GM06990 (cell line): ENCODE results near the gene HORMAD2.
"Not testable (repeated sequence)": the region's sequence is repeated elsewhere in the genome, so short reads cannot be mapped to it uniquely, and the experiment has no call there.

Experiments used
- DNase-seq: peaks from one replicate; pipeline ENCODE4 v3.0.0-alpha.2; 2011; ENCODE audit not compliant: insufficient read length; ENCODE audit errors: extremely low read depth
- H3K27me3 ChIP-seq: replicated peaks from 2 replicates; pipeline ENCODE4 v1.6.0; 2011; ENCODE audit warnings: low read length; ENCODE audit not compliant: control insufficient read depth, insufficient read depth
- H3K36me3 ChIP-seq: 2 replicates; pipeline ENCODE4 v1.5.1; 2011; ENCODE audit warnings: low read length; ENCODE audit not compliant: control insufficient read depth, insufficient read depth
- H3K4me3 ChIP-seq: replicated peaks from 2 replicates; pipeline ENCODE4 v1.5.1; 2011; ENCODE audit warnings: low read depth, mild to moderate bottlenecking, control low read depth, low read length
- CTCF ChIP-seq: IDR thresholded peaks from 2 replicates; pipeline ENCODE4 v1.5.1; 2011; ENCODE audit warnings: low read length, control low read depth, mild to moderate bottlenecking, inconsistent platforms; ENCODE audit not compliant: insufficient read depth, poor library complexity, severe bottlenecking

Gene HORMAD2

DNA sequence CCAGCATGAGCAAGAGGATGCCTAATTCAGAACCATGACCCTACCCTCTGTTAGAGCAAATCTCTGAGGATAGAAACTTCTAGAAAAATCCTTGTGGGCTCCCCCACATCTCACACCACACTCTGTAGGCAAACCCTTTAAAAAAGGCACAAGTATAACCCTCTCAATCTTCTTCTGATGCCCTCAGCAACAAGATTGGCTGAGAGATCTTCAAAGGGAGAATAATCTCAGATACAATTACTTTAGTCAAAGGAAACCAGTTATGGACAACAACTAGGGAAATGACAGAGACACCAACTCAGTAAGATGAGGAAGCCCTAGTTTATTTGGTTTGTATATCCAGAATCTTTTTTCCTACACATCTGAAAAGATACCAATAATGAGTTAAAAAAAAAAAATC, 117.1 kb downstream of the HORMAD2 start:
- H3K4me3 ChIP-seq: no peak overlapping the region
- no peak for TF ChIP-seq CTCF

DNA sequence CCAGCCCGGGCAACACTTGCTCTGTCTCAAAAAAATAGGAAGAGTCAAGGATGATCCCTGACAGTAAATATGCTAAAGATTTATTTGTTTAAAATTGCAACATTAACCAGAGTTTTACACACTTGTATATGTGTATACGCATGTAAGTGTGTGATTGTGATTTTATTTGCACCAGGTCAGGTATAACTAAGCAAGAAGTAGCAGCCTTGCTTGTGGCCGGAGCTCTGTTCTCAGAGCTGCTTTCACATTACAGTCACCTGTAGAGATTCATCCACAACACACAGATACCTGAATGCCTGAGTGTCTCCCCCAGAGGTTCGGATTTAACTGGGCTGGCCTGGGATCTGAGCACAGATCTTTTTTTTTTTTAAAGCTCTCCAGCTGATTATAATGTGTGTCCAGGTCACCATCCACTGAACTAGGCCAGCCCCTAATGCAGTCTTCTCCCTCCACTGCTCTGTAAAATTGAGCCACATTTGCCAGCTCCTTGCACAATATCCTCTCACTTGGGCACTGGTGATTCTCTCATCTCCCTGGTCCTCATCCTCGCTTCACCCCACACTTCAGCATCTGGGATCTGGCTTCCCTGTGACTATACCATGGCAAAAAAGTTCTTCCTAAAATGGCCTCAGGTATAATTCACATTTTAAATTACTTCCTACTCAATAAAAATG, 118.0 kb downstream of the HORMAD2 start:
- TF ChIP-seq CTCF: no peak
- H3K36me3 ChIP-seq: no peaks in the 10 kb centered on the region
- H3K27me3 ChIP-seq: no peaks in the 10 kb centered on the region
- H3K4me3 ChIP-seq: no peak overlapping the region
- no peak for DNase-seq

More for the DNA sequence above, 117.1 kb downstream of the HORMAD2 start:
- no peaks in the 10 kb centered on the region for H3K36me3 ChIP-seq
- H3K27me3 ChIP-seq: no peaks in the 10 kb centered on the region
- no peak for DNase-seq

DNA sequence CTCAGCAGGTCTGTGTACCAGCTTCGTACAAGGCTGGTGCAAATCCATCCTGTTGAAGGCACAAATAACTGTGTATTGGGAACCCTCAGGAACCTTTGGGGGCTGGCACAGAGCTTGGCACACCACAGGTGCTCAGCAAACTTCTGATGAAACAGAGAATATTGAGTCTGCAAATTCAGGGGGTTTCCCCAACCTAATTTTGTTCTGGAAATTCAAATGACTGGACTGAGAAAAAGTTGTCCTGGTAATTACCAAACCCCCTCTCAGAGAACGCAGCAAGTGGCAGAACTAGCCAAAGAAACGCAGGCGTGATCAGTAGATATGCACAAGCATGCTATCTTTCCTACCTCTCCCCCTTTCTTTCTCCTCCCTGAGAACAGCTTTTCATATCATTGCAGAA, 118.7 kb downstream of the HORMAD2 start:
- no peaks in the 10 kb centered on the region for H3K36me3 ChIP-seq
- H3K4me3 ChIP-seq: no peak overlapping the region
- no peaks in the 10 kb centered on the region for H3K27me3 ChIP-seq
- TF ChIP-seq CTCF: no peak
- DNase-seq: no peak

DNA sequence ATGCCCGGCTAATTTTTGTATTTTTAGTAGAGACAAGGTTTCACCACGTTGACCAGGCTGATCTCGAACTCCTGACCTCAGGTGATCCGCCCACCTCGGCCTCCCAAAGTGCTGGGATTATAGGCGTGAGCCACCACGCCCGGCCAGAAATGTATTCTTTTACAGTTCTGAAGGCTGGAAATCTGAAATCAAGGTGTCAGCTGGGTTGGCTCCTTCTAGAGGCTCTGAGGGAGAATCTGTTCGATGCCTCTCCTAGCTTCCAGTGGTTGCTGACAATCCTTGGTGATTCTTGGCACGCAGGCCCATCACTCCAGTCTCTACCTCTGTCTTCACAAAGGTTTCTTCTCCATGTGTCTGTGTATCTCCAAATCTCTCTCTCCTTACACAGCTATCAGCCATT, 120.6 kb downstream of the HORMAD2 start:
- H3K4me3 ChIP-seq, H3K36me3 ChIP-seq, H3K27me3 ChIP-seq, DNase-seq: not testable (repeated sequence)

DNA sequence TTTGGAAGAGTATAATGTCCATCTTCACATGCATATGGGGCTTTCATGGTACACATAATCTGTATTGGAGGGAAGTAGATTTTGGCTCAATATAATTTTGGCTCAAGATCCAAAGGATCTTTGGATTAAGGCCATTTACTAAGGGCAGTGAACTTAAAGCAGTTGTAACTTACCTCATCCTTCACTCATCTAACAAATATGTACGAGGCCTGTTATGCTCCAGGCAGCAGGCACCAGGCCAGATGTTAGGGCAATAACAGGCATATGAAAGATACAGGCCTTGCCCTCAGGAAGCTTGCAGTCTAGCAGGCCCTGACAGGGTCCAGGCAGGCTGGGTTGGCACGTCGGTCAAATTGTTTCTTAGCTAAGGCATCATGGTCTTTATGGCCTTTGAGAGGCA, 121.7 kb downstream of the HORMAD2 start:
- no peaks in the 10 kb centered on the region for H3K36me3 ChIP-seq
- TF ChIP-seq CTCF: no peak
- H3K27me3 ChIP-seq: no peaks in the 10 kb centered on the region
- DNase-seq: no peak
- no peak overlapping the region for H3K4me3 ChIP-seq

- no peaks in the 10 kb centered on the region for H3K36me3 ChIP-seq
- H3K27me3 ChIP-seq: no peaks in the 10 kb centered on the region
- DNase-seq: no peak
- H3K4me3 ChIP-seq: no peak overlapping the region
- no peak for TF ChIP-seq CTCF
Observed at GRCh38 chr22:30202531-30203006, 122.3 kb downstream of the HORMAD2 start.
